HG03469 (cell line): ENCODE data around the gene PDGFRB.

Experiments
- ATAC-seq: cut with Tn5 transposase; IDR thresholded peaks from one replicate; pipeline ENCODE4 v1.9.1; 2021; ENCODE audit warnings: mild to moderate bottlenecking, moderate library complexity, moderate number of reproducible peaks; ENCODE audit not compliant: unreplicated experiment

PDGFRB gene

DNA sequence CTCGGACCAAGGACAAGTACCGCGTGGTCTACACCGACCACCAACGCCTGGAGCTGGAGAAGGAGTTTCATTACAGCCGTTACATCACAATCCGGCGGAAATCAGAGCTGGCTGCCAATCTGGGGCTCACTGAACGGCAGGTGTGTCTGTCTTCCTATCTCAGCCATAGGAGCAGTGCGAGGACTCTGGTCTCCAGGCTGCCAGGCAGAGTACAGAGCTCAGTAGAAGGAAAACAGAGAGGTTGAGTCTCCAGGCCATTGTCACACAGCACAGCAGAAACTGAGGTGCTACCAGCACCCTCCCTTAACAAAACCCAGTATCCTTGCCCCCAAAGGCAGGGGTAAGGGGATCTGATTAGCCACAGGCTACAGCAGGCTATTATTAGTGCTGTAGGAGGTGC is 27.1 kb upstream of the PDGFRB start:
- ATAC-seq, result no peak

DNA sequence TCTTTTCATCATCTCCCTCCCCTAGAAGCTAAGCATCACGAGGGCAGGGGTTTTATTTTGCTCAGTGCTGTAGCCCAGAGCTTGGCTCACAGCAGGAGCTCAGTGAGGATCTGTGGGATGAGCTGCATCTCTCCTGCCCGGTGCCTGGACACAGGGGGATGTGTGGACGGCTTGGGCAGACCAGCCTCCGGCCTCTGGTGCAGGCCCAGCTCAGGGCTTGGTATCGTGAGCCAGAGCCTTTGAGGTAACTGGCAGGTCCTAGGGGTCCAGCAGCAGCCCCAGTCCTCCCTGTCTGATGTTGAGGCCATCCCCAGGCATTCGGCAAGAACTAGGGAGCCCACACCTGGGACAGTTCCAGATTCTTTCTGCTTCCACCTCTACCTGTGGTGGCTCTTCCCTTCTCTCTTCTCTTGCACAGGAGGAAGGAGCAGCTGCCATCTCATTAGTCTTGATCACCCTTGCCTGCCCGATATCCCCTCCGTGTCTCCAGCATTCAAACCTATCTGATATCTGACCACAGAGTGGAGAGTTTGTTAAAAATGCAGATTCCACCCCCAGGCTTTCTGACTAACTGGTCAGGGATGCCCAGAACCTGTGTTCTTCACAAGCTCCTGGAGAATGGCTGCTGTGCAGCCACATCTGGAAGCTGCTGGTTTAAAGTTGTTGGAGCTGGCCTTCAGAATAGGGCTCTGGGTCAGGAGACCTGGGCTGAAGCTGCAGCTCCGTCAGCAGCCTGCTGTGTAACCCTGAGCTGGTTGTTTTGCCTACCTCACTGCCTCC is 26.3 kb upstream of the PDGFRB start:
- ATAC-seq, result no peak

DNA sequence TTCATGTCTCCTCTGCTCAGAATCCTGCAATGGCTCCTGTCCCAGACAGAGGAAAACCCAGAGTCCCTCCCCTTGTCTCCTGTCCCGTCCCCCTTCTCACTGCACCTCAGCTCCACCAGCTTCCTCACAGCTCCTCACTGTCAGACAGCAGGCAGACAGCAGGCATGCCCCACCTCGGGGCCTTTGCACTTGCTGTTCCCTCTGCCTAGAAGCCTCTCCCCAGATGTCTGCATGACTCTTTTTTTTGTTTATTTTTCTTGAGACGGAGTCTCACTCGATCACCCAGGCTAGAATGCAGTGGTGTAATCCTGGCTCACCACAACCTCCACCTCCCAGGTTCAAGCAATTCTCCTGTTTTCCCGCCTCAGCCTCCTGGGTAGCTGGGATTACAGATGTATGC is 25.4 kb upstream of the PDGFRB start:
- no peak for ATAC-seq

DNA sequence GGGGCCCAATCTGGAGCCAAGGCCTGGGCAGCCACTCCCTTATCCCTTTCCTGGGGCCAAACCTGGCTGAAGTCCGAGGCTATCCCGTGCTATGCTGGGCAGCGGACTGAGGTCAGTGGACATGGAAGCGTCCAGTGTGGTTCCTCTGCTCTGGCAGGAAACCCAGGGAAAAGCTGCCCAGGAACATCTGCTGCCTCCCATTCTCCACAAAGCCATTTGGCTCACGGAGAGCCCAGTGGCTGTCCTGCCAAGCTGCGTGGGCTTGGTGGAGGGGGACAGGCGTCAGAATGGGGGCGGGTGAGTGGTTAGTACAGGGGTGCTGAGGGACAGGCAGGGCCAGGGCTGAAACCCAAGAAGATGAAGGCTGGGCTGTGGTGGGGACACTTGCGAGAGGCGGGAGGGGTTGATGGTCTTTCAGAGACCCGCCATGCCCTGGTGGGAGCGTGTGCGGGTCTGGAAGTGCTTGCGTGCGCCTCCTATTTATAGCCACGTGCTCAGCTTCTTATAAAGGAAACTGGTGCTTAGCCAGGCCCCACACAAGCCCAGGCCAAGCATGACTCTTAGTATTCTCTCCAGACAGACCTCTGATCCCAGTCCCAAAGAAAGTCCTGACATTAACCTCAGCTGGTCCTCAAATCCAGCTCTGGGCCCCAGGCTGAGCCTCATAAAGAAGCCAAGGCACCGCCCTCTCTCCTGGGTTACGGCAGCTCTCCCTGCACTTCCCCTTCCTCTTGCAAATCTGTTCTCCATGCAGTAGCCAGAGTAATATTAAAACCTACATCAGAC is 24.8 kb upstream of the PDGFRB start:
- no peak for ATAC-seq

DNA sequence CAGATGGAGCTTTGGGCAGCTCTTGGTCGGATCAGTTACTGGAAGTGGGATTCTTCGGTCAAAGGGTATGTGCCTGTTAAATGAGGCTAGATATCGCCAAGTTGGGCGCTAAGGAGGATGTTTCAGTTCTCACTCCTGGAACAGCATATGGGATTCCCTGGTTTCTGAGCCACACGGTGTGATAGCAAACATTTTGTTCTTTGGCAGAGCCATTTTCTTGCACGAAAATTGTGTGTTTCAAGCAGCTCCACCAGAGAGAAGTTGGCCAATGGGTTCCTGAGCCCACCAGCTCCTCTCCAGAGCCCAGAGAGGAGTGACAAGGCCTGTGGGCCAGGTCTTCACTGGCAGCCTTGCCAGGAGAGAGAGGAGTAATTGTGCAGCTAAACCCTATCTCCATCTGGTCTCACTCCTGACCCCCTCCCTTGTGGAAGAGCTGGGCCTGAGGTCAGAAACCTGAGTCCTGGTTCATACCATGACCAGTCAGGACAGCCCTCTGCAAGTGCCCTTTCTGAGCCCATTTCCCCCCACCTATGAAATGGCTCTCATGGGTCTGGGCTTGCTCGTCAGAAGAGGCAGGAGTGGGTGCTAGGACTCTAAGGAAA is 23.5 kb upstream of the PDGFRB start:
- ATAC-seq, result no peak

DNA sequence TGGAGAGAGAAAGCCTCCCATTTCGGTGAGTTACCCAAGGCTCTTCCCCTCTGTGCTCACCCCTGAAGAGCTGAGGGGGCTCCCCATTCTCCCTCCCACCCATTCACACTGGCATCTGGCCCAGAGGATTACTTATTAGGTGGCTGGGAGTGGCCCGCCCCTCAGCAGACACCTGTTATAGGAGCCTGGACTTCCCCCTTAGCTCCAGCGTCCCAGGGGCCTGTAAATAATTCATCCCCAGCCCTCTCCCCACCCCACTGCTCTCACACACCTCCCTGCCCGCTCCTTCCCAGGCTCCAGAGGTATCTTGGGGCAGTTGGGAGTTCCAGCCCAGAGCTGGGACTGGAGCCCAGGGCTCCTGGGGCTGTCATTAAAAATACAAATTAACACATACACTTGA is 22.6 kb upstream of the PDGFRB start:
- ATAC-seq, result no peak

DNA sequence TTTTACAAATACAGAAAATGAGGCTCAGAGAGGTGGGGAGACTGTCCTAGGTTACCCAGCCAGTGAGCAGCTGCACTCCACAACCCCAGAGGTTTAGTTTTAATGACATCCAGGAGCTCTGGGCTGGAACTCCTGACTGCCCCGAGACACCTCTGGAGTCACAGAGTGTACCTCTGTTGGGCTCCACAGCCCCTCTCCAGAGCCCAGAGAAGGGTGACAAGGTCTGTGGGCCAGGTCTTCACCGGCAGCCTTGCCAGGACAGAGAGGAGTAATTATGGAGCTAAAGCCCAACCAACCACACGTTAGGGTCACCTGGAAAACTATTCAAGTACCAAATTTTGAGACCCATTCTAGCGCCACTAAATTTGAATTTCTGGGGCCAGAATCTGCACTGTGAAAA is 22.1 kb upstream of the PDGFRB start:
- ATAC-seq, result no peak

DNA sequence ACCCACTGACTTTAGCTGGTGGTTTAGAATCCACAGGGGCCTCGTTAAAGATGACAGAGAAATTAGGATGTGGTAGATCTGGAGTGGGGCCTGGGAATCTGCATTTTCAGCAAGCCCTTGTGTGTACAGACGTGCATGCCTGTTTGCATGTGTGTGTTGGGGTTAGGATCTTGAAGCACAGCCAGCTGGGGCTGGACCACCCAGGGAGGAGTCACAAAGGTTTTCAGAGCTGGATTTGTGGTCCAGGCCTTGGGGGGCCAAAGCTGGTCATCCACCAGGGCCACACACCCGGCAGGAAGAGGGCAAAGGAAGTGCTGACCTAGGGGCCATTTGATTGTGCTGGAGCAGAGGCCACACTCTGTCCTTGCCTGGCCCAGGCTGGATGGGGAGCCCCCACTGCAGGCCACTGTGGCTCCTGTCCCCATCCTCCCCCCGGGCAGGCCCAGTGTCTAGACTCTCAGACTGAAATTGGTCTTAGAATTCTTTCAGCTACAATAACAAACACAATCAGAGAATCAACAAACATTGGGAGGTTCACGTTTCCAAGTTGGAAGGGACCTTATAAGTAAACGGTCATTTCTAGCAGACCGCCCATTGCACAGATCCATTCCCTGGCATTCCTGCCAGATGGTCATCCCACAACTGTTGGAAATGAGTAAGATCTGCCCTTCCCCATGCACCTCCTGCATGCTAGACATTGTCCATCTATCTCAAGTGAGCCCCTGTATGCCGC is 21.3 kb upstream of the PDGFRB start:
- no peak for ATAC-seq

DNA sequence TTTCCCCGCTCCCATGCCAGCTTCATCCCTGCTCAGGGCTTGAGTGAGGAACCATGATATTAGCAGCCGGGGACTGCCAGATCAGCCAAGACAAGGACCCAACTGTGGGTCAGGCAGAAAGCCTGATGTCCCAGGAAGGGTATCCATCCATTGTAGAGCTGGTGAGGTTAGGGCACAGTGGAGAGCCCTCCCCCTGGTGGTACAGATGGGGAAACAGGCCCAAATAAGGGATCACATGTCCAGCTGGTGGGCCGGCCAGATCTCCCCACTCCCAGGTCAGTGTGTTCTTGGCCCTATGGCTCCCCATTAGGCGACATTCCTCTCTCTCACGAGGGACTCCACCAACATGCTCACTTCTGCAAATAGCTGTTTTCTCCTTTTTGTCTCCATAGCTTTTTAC is 19.9 kb upstream of the PDGFRB start:
- ATAC-seq, result no peak

DNA sequence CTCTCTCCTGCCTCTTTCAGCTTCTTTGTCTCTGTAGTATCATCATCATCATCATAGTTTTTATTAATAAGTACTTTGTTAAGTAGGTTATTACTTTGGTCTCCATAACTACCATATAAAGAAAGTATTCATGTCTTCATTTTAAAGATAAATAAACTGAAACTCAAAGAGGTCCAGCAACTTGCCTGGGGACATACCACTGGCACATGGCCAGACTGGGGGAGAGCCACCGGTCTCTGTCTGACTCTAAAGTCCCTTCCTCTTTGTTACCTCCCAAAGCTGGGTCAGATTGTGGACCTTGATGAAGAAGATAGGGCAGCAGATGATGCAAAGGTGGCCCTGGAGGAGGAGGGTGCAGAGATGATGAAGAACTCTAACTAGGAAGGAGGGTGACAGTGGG is 19.4 kb upstream of the PDGFRB start:
- ATAC-seq, result no peak

DNA sequence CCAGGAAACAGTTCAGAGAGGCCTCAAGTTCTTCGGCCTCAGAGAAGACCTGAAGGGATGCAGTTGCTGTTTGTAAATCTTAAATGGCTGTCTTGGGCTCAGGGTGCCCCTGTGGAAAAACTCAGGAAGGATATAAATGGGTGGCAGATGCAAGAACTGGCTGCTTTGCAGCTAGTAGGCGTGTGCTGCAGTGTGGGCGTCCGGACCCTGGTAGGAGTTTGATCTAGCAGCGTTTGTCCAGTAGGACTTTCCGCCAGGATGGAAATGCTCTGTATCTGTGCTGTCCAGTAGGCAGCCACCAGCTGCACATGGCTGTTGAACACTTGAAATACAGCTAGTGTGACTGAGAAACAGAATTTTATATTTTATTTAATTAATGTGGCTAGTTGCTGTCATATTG is 18.6 kb upstream of the PDGFRB start:
- no peak for ATAC-seq

DNA sequence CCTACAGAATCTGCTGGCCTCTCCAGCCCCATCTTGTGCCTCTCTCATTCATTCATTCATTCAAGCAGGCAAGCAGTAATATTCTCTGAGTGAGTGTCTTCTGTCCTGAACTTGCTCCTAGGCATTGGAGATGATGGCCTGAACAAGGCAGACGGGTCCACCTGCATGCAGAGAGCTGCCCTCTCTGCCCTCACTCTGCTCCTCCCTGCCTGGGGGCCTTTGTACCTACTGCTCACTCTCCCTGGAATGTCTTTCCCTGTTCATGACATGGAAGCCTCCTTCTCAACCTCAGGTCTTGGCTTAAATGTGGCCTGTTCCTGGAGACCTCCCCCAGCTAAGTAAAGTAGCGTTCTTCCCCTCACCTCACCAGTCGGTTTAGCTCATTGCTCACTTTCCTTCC is 17.5 kb upstream of the PDGFRB start:
- ATAC-seq, result no peak

DNA sequence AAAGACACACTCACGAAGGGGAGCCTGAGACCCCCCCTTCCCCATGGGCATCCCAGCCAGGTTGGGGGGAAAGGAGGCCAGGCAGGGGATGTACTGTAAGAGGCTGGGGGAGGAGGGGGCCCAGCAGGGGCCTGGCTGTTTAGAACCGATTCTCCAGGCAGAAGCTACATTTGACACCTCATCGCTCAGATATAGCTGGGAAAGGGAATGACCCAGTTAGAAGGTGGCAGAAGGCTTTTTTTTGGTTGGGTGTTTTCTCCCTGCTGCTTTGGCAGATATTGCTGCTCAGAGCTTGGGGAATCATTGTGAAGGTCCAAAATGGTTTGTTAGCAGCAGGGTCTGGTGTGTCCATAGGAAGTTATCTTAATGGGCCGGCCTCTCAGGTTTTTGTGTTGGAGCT is 16.9 kb upstream of the PDGFRB start:
- no peak for ATAC-seq

DNA sequence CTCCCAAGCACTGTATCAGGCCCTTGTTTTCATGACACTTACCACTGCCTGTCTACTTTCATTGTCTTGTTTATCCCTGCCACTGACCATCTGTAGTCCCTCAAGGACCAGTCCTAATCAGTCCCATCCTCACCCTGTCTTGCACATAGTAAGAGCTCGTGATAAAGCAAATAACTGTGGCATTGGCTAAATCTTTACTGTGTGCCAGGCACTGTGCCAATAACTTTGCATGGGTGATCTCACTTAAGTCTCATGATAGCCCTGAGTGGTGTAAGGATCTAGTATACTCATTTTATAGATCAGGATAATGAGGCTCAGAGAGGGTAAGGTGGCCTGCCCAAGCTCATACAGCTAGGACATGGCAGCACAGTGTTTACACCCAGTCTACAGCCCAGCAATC is 16.5 kb upstream of the PDGFRB start:
- no peak for ATAC-seq

DNA sequence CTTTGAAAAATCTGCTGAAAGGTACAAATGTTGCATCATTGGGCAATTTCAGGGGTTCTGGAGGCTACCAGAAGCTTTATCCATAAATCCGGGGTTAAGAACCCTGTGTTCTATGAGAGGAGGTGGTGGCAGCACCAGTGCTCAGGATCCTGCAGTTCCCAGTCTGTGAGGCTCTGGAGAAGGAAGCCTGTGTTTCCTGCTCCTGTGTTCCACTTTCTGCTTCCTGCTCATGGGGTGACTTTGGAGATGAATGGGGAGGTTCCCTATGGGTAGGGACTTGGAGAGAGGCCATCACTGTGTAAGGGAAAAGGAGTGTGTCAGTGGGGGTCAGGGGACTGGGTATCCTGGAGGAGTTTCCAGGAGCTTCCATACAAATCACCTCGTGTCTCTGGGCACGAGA is 13.2 kb upstream of the PDGFRB start:
- no peak for ATAC-seq

DNA sequence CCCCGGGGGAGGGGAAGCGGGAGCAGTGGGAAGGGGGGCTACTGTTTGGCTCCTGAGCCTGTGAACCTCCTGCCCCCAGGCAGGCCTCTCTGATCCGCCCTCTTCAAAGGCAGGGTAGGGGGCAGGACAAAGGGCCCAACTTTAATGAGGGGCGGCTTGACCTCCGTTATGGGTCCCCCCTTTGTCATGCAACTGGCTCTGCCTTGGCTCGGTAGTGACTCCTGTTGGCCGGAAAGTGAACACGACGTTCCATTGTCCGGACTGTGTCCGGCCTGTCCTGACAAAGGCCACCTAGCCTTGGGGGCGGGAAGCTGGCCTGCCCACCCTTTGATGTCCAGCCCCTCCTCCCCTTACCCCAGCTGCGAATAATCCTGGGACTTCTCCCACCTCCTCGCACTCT is 12.3 kb upstream of the PDGFRB start:
- ATAC-seq, result no peak

DNA sequence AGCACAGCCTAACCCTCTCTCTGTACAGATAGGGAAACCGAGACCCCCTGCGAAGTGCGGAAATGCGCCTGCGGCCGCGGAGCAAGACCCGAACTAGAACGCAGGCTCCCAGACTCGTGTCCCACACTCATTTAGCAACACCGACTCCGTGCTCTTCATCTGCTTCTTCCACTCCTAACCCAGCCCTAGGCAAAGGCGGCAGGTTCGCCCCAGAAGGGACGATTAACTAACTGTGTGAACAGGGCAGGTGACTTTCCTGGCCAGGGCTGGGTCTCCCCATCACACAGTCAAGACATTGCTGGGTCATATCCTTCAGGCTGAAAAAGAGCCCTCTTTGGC is 11.8 kb upstream of the PDGFRB start:
- no peak for ATAC-seq

DNA sequence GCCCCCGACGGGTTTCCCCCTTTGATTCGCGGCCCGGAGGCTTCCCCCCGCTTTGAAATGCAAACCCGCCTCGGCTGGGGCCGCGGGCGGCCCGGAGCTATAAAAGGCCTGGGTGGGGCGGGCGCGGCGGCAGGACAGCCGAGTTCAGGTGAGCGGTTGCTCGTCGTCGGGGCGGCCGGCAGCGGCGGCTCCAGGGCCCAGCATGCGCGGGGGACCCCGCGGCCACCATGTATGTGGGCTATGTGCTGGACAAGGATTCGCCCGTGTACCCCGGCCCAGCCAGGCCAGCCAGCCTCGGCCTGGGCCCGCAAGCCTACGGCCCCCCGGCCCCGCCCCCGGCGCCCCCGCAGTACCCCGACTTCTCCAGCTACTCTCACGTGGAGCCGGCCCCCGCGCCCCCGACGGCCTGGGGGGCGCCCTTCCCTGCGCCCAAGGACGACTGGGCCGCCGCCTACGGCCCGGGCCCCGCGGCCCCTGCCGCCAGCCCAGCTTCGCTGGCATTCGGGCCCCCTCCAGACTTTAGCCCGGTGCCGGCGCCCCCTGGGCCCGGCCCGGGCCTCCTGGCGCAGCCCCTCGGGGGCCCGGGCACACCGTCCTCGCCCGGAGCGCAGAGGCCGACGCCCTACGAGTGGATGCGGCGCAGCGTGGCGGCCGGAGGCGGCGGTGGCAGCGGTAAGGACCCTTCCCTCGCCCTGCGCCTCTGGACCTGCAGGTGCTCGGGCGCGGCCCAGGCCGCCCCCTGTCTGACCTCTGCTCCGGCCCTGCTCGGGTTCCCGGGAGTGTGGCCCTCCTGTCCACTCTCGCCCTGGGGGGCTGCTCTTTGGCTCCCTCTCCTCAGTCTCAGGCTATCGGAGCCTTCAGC is 11.2 kb upstream of the PDGFRB start, which contains the start of gene CDX1:
Gene CDX1 (plus strand): TSS at position 129 of the 862 bp plus-strand sequence. CDS start 99 bp downstream, at position 228.
- ATAC-seq, result no peak

DNA sequence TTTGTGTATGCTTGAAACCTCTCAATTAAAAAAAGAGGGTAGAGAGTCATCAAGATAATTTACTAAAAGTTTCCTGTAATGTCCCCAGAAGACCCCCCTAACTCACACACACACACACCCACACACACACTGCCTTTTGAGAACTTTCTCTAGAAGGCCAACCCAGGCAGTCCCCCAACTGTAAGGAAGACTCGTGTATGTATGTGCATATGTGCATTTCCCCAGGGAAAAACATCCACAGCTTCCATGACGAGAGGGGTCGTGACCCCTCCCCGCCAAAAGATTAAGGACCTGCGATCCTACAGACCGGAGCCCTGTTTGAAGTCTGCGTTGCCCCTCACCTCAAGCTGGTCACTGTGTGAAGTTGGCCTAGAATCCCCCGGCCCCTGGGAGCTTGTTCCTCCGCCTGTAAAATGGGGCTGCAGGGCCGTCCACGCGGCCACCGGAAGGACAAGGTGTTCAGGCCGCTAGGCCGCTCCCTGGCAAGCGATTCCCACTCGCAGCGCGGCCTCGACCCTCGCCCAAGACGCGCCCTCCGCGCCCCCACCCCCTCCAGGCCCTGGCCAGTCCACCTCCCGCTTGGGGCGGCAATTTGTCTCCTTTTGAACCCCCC is 10.5 kb upstream of the PDGFRB start:
- ATAC-seq, result no peak
